RWPE1 (cell line): Measurements from ENCODE around the gene GRAMD1A.
A peak's percentile ranks its signal among the peaks of the same experiment; 100 is the strongest.
"Not testable (repeated sequence)": the region's sequence is repeated elsewhere in the genome, so short reads cannot be mapped to it uniquely, and the experiment has no call there.

ENCODE experiments used
- CTCF ChIA-PET: fragments of 350-600 bp; sonication (Branson Sonifier 250); formaldehyde crosslinking; extraction: SDS; loops from one replicate; lab custom pipeline; 2021; lab: Yijun Ruan, JAX
- POLR2A ChIA-PET: fragments of 400-600 bp; formaldehyde crosslinking; extraction: SDS; loops from one replicate; lab custom pipeline; 2020; ENCODE audit warnings: antibody characterized with exemption; ENCODE audit not compliant: low non-redundant PET; lab: Yijun Ruan, JAX
- DNase-seq: peaks from one replicate; pipeline ENCODE4 v3.0.0; 2012; ENCODE audit warnings: low spot score
- H3K27ac ChIP-seq: fragments of 450-650 bp; 2 replicates; pipeline ENCODE4 v1.5.1; 2017
- CTCF ChIP-seq: fragments of 450-650 bp; conservative IDR thresholded peaks from 2 replicates; pipeline ENCODE4 v1.5.1; 2017; ENCODE audit warnings: low read depth, mild to moderate bottlenecking

Gene GRAMD1A

GRCh38 chr19:34995551-34995950 lies 4.6 kb upstream of the GRAMD1A start:
- POLR2A ChIA-PET: no interaction called here
- no peak overlapping the region for H3K27ac ChIP-seq
- CTCF ChIA-PET: interaction anchor here (0.6 to 1.1 kb wide), 3 partner anchors 23 to 94 kb away, joined by 3 read pairs; no protein-coding TSS in a partner anchor
- TF ChIP-seq CTCF: no peak
- no peak for DNase-seq

GRCh38 chr19:34997071-34997617 lies 3.0 kb upstream of the GRAMD1A start:
- POLR2A ChIA-PET: no interaction called here
- CTCF ChIA-PET: no interaction called here

GRCh38 chr19:34998224-34998623 lies 1.9 kb upstream of the GRAMD1A start:
- H3K27ac ChIP-seq, CTCF ChIA-PET, POLR2A ChIA-PET, DNase-seq: not testable (repeated sequence)

More at GRCh38 chr19:34997071-34997617, 3.0 kb upstream of the GRAMD1A start:
- no peak for DNase-seq
- TF ChIP-seq CTCF: no peak
- H3K27ac ChIP-seq: no peak overlapping the region

- ChIA-PET CTCF (no interaction called here), POLR2A (interaction anchor here (0.5 kb wide), 1 partner anchor 15 kb away, joined by 5 read pairs; no protein-coding TSS in a partner anchor)
- TF ChIP-seq CTCF: no peak
- H3K27ac ChIP-seq: peak overlapping the region; percentile 89
- no peak for DNase-seq
These were observed 1.2 kb upstream of the GRAMD1A start for GRCh38 chr19:34998777-34999497.

GRCh38 chr19:35000338-35000646 lies 169 bp downstream of the GRAMD1A start:
- DNase-seq: no peak
- no peak for TF ChIP-seq CTCF
- ChIA-PET POLR2A (interaction anchor here (0.6 kb wide), 1 partner anchor 8 kb away, joined by 3 read pairs; no protein-coding TSS in a partner anchor), CTCF (interaction anchor here (2.0 kb wide), 1 partner anchor 28 kb away, joined by 7 read pairs; no protein-coding TSS in a partner anchor)
- peak overlapping the region; percentile 89 for H3K27ac ChIP-seq

GRCh38 chr19:35000647-35001501 lies 751 bp downstream of the GRAMD1A start:
- ChIA-PET POLR2A (interaction anchor here (0.6 kb wide), 1 partner anchor 8 kb away, joined by 3 read pairs; no protein-coding TSS in a partner anchor), CTCF (interaction anchor here (0.6 to 2.0 kb wide), 2 partner anchors 28 to 85 kb away, joined by 4 to 7 read pairs; no protein-coding TSS in a partner anchor)
- H3K27ac ChIP-seq: peak overlapping the region; percentile 89
- no peak for TF ChIP-seq CTCF
- no peak for DNase-seq
